ELF-1 (cell line): ENCODE results near the gene PITX2.

Experiments
- DNase-seq: peaks from one replicate; pipeline ENCODE4 v3.0.0-alpha.2; 2016; ENCODE audit warnings: low read depth, low spot score

The PITX2 gene

DNA sequence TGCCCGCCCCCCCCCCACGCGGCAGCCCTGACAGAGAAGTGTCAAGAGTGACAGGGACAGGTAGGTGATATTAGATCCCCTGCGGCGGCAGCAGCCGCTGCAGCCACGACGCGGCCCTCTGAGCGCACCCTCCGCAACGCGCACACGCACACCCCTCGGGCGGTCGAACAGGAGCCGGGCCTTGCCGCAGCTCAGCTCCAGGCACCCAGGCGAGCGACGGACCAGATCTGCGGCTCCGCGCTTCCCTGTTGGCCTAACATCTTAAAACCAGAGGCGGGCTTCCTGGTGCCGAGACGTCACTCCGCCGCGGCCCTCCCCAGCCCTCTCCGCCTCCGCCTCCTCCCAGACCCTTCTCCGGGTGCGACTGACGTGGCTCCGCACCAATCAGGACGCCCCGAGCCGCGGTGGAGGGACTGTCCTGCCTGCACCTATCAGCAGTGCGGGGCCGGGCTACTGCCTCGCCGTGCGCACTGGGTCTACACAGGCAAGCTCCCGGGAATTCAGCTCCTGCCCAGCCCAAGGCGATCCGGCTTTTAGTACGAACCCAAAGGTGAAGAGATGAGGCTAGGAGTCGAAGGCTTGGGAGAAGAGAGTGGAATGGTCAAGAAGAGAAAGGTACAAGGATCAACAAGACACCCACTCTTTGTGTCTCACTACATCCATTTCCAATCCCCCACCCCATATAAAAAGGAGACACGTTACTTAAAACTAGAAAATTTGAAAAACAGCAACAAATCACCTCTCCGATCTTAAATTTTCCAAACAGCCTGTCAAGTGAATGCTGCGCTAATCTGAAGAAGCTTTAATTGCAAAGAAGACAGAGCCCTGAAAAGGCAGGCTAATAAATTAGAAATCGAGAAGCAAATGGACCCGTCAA lies at the start of gene PITX2:
Gene PITX2 (minus strand): TSS at position 237 of the 877 bp plus-strand sequence. CDS start 617 bp downstream, outside the sequence.
- DNase-seq = peak; percentile 100

DNA sequence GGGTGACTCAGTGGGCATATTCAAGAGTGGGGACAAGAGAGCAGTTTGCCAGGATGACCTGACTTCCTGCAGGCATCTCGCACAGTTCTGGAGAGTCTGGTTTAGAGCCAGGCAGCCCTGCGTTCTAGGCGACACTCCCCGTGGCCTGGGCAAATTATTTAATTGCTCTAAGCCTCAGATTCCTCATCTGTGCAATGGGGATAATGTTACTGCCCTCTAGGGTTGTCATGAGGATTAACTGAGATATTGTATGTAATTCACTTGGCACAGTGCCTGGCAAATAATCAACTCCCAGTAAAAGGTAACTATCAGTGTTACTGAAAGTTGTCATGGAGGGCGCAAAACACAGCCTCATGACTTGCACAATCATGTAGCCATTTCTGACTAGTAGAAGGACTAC lies 48.8 kb upstream of the PITX2 start:
- DNase-seq = no peak

DNA sequence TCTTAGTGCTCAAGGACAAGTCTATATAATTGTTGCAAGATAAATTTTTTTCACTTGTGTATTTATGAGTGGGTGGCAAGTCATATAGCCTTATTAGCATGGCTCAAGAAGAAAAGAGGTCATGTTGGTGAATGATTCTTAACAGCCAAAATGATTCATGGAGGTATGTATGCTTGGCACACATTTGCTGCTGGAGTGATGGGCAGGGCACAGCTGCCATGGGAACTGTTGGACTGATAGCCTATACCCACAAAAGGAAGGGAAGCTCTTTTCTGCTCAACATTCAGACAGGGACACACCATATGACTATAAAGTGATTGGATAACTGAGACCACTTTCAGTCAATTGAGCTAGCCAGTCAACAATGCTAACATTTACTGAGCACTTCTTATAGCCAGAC lies 46.8 kb upstream of the PITX2 start:
- DNase-seq = no peak

DNA sequence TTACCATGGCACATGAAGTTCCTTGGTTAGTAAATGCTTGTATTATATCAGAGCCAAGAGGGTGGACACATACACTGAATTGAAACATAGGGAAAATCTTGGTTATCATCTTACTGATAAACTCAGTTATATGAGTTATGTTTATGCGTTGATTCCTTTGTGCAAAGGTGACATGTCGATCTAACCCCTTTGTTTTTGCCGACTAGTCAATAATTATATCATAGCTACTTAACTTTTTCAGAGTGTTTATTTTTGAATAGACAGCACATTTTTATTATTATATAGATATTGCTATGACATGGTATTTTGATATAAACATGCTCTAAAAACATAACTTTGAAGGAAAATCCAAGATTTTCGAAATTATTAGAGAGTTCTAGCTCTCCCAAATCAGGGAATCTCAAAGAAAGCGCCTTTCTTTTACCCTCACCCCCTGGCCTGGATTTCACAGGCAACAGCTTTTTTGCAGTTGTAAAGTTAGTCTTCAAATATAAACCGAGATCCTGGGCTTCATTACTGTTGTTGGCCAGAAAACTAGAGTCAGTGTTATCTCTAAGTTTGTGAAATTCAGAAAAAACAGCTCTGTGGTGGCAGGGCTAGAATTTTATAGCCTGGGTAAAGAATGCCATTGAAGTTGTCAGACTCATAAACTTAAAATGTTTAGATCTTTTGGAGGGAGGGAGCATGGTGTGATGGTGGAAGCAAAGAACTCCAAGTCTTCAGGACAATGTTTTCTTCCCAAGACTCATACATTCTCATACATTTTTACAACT lies 45.8 kb upstream of the PITX2 start:
- peak; percentile 15 for DNase-seq

DNA sequence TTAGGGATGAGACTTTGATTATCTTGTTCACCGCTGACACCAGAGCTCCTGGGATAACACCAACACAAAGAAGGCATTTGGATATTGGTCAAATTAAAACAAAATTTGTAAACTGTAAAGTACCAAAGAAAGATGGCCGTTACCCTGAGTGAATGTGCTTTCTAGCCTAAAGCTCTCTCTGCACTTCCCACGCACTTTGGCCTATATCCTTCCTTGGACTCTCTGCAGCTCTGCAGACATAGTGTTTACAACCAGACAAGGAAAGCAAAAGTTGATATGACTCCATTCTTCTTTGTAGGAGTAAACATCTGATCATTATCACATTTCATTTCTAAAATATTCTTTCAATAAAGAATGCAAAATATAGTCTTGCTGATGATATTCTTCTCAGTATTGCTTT lies 44.8 kb upstream of the PITX2 start:
- DNase-seq = no peak

DNA sequence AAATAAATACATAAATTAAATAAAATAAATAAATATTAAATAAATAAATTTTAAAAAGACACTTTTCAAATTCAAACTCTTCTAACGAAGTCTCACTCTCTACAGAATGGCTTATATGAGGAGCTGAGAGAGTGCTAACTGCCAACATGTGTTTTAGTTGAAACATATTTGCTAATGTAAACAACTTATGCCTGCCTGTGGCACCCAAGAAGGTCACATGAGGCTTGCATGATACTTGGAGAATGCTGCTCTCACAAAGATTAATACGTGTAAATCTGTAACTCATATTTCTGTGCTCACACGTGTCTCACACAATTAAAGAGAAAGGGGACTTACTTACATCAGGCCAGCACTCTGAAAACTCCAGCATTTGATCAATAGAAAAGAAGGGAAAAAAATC lies 43.2 kb upstream of the PITX2 start:
- no peak for DNase-seq

DNA sequence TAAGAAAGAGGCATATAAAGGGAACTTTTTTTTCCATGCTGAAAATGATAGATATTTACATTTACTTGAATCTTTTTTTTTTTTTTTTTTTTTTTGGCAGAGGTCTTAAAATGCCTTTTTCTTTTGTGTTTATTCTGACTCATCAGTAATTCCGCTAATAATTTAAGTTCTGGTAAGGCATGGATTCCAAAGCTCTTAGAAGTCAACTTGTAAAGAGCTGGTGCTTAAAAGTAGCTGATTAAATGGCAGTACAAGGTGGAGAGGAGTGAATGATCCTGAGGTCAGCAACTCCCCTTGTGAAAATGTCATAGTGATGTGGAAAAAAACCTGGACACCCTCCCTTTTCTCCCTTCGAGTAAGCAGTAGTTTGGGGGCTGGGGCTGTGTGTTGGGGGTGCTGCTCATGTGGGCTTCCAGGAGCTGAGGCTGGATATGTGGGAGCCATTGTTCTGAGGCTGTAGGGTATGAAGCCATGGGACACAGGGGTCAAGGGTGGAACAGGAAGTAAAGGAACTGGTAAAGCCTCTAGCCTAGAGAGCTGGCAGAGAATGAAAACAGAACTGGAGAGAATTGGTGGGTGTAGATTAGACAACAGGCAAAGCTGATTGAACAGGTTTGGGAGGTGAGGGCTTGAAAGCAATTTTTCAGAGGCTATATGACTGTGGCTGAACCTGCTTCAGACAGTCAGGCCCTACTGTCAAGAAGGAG lies 41.0 kb upstream of the PITX2 start:
- DNase-seq = no peak

DNA sequence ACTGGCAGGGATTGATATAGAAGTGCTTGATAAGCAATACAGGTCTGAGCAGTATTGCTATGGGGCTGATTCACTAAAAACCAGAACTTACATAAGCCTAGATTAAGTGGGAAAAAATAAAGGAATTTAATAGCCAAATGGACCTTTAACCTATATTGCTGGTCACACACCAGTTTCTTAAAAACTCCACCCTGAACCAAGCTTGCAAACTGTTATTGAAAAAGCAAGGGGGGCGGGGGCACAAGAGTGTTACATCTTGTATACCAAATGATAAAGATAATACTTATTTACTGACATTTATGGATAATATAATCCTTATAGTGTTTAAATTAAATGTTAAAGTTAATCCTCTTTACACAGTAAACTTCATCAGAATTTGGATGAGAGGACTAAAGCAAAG lies 40.3 kb upstream of the PITX2 start:
- DNase-seq = no peak

DNA sequence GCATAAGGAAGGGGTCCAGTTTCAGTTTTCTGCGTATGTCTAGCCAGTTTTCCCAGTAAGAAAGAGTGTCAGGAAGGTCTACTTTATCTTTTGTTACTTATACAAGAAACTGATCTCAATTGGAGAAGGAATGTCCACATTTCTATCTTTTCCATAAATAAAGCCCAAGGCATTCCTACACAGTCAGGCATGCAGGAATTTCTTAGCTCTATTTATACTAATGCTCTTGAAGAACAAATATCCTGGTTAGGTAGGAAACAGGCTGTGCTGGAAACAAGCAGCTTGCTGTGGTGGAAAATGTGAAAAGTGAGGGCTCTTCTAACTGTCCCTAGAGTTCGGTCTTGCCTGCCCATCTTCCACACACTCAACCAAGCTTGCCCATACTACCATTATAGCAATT lies 37.9 kb upstream of the PITX2 start:
- DNase-seq = no peak

DNA sequence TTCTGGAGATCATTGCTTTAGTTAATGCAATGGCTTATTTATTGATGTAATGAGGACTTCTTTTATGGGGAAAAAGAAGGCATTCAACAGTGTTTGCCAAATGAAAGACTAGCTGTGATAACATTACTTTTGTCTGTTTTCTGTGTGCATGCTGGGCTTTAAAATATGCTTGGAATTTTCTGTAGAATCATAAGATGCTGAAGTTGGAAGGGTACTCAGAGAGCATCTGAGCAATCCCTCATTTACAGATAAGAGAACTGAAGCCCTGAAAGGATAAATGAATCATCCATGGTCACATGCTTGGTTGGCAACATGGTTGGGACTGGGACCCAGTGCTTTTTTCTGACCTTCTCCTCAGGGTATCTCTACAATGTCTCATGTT lies 31.4 kb upstream of the PITX2 start:
- no peak for DNase-seq

DNA sequence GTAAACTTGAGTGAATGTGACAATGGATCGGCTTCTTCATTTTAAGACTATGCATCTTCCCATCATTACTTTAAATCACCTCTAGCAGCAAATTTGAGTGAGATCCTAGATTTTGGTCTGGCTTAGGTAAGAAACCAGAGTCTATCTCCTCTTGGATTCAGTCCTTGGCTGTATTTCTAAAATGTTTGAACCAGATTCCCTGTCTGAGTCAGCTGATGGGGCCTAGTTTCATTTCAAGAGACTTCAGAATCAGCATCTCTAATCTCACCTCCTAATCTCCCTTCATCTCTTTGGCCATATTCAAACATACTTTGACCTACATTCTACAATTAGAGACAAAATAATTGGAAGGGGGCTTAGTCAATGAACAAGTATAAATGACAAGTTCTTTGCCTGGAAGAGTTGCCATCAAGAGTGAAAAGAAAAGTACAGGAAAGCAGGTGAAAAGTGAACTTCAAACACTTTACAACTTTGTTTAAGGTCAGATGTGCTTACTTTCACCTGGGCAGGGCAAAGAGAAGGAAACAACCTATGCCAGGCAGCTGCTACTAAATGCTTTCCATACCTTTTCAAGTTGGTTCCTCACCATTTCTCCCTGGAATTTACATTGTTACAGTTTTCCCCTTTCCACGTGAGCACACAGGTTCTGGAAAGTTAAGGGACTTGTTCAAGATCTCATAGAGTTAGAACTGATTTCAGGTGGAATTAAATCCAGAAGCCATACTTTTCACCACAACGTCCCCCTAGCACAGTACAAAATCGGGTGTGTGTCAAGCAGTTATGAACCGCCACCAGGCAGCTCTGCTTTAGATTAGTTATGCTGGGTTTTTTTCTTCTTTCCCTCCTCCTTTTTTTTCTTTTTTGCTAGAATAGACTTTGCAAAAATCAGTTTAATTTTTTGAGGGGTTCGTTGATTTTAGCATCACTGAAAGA lies 30.7 kb upstream of the PITX2 start:
- no peak for DNase-seq

DNA sequence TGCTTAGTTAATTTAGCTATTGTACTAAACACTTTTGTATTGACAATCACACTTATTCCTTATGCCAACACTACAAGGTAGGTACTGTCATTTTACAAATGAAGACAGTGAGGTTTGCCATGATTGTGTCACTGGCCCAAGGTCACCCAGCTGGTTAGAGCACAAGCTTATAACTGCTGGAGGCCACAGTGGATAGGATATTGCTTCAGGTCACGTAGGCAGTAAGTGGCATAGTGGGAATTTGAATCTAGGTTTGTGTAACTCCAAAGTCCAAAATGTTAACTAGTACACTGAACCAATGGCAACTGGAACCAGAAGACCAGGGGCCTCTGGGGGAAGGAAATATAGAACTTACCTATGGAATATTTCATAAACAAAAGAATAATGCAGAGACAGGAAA lies 21.1 kb upstream of the PITX2 start:
- DNase-seq = no peak

DNA sequence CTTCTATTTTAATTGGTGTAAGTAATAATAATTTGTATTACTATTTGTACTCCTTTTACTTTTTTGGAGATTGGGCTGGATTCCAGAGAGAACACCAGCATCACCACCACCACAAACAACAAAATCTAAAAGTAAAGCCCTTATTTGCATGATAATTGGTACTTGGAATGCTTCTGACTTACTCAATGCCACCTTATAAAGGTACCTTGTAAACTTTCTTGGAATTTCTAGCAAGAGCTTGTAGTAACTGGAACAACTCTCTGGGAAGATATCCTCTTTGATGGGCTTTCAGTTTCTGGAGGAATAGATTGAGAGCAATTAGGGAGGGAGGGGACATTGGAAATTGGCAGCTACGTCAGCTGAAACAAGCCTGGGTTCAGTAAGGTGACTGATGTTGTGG lies 20.2 kb upstream of the PITX2 start:
- no peak for DNase-seq

DNA sequence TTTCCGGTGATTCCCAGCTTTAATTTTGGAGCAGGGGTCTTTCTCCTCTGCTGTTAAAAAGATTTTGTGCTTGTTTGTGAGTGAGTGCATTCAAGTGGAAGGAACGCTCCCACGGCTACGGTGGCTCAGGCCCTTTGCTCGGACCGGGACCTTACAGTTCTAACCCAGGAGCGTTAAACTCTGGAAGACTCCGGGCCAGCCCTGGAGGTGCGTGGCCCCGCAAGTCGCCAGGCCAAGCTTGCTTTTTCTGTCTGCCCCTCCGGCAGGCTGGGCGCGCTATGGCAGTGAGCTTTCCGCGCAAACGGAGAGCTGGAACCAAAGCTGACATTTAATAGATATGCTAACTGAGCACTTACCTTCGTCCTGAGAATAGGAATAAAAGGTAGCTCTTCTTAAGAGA lies 18.3 kb upstream of the PITX2 start:
- DNase-seq = peak; percentile 71

DNA sequence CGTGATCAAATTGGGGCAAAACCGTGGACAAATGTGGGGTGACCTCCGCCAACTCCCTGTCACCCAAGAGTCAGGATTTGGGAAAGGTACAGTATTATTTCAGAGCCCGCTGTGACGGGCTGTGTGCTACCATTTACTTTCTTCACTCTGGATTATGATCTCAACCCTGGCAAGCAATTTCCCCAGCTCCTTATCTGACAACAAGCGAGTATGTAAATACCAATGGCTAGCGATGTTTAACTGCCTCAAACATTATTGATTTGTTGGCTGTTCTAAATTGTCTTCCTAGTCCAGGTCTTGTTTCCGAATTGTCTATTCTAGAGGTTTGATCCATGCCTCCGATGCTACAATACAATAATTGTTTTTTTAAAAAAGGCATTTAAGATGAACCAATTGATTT lies 17.7 kb upstream of the PITX2 start:
- DNase-seq = no peak

DNA sequence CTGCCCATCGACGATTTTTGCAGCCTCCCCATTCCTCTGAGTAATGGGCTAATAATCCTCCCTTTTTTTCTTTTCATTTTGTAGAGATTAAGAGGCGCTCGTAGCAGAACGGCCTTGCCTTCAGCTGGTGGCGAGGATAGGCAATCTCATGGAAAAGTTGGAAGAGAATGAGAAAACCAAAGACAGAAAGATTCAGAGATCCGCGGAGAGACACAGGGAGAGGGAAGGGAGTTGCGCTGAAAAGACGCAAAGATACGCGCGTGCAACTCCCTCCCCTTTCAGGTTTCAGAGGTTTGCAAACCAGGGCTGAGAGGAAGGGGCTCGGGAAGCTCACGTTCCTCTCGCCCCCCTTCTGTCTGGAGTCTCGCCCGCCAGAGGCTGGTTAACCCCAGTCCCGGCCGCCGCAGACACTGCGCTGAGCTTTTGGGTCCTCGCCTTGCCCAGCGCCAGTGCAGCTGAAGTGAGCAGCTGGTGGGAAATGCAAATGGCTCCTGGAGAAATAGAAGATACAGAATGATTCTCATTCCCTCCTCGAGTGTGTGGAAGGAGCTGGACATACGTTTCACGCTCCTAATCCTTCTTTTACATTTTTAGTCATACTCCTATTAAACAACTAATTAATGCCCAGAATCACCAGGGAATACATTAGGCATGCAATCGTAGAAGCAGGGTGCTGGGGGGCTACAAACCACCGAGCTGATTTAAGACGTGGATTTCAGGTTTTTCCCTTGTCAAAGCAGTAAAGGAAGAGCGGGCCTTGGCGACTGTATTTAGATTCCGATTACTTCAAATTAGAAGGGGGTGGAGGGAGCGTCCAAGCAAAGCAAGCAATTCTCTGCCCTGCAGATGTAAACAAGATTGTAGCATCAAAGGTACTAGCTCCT lies 16.6 kb upstream of the PITX2 start:
- peak; percentile 71 for DNase-seq

DNA sequence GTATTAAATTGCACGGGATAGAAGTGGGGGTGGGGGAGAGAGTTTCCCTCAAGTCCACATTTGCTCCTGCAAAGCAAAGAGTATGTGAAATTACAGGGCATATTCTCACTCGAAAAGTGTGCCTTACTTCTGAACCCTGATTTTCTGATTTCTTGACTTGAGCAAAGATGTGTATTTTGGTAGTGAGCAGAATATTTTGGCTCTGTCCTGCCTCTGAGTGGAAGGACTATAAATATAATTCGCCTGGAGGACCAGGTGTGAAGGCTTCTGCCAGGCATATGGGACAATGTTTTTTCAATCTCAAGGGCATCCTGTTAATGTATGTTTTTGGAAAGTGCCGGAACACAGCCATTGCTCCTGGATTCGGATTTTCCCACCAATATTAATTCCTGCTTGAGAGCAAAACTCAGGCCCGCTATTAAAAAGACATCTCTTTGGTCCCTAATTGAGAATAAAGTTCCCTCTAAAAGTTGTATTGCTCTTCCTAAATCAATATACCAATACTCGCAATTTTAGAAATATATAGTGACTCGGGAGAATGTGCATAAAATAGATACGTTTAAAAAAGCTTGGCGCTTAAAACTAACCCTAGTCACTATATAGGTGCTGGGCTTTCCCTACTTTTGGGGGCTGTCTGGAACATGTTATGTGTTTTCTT lies 15.3 kb upstream of the PITX2 start:
- no peak for DNase-seq

DNA sequence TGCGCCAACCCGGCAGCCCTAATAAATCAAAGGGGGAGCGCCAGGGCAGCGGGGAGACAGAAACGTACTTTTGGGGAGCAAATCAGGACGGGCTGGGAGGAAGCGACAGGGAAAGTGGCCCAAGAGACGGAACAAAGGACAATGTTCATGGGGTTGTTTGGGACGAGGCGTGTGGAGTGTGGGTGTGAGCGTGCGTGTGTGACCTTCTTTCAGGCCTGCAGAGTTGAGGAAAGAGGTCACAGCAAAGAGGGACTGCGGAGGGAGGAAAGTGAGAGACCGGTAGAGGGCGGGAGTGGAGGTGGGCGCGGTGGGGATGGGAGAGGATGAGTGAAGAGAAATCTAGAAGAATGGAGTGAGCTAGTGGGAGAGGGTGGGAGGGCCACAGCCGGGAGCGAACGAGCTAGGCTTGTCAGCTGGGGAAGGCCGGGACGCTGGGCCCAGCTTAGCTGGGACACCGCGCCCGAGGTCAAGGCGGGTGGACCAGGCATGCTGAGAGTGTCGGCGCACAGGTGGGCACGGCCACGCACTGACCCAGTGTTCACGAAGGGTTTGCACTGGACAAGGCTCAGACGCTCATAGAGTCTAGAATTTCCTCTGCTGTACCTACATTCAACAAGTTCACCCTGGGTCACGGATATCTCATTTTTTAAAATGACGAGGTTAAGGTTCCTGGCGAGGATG lies 14.7 kb upstream of the PITX2 start:
- DNase-seq = peak; percentile 79
